H1 (cell line): ENCODE data around the gene HSD17B2. TPM values are rescaled to one million over a fixed set of nuclear protein-coding genes. Genes with fewer than 3 reads are reported as not detected.

Experiments used
- CTCF ChIA-PET: fragments of 300-600 bp; sonication (Branson Sonifier 250); formaldehyde crosslinking; loops from one replicate; lab custom pipeline; 2021; ENCODE audit not compliant: partially characterized antibody; lab: Charles Lee
- POLR2A ChIA-PET: fragments of 300-600 bp; sonication (Branson Sonifier 250); formaldehyde crosslinking; loops from one replicate; lab custom pipeline; 2021; ENCODE audit warnings: inconsistent platforms; ENCODE audit not compliant: partially characterized antibody; lab: Charles Lee
- DNase-seq, 2 experiments: peaks; one replicate each; pipeline versions ENCODE4 v3.0.0 to v3.0.0-alpha.2; 2010 to 2022; ENCODE audit warnings: low spot score in 2 of 2, low read depth in 1 of 2, mixed read lengths in 1 of 2
- FAIRE-seq: peaks from 2 replicates; lab custom pipeline; 2011; peaks lifted over from hg19 to GRCh38; lab: Jason Lieb, UNC
- H2AFZ ChIP-seq: 2 replicates; pipeline ENCODE4 v1.8.1; 2012; ENCODE audit warnings: low read length, inconsistent platforms
- H2AK5ac ChIP-seq: 2 replicates; pipeline ENCODE4 v1.6.1; 2013; ENCODE audit warnings: low read depth, low read length
- H2BK120ac ChIP-seq: replicated peaks from 2 replicates; pipeline ENCODE3; 2013; ENCODE audit warnings: low read depth, low read length, inconsistent platforms
- H2BK12ac ChIP-seq: 2 replicates; pipeline ENCODE4 v1.6.1; 2013; ENCODE audit warnings: low read depth, low read length
- H2BK15ac ChIP-seq: 2 replicates; pipeline ENCODE4 v1.6.1; 2013; ENCODE audit warnings: low read length
- H2BK20ac ChIP-seq: 2 replicates; pipeline ENCODE4 v1.6.1; 2013; ENCODE audit warnings: low read length
- H2BK5ac ChIP-seq: 2 replicates; pipeline ENCODE4 v1.6.1; 2013; ENCODE audit warnings: low read depth, low read length
- H3K14ac ChIP-seq: 2 replicates; pipeline ENCODE4 v1.6.1; 2013; ENCODE audit warnings: inconsistent platforms; ENCODE audit not compliant: insufficient read length
- H3K18ac ChIP-seq: 2 replicates; pipeline ENCODE4 v1.6.1; 2013; ENCODE audit warnings: low read length; ENCODE audit errors: extremely low read depth
- H3K23ac ChIP-seq: 2 replicates; pipeline ENCODE4 v1.6.1; 2013; ENCODE audit warnings: inconsistent platforms; ENCODE audit not compliant: insufficient read length
- H3K23me2 ChIP-seq: 2 replicates; pipeline ENCODE4 v1.6.1; 2013; ENCODE audit warnings: low read depth, low read length
- H3K27ac ChIP-seq: 2 replicates; pipeline ENCODE4 v1.6.1; 2011; ENCODE audit warnings: low read depth, low read length, inconsistent platforms
- H3K27me3 ChIP-seq, 4 experiments: replicated peaks in 1 of 4; 1 replicate in 1 of 4; 2 replicates in 3 of 4; pipeline versions ENCODE4 v1.6.1 to v1.8.1; 2011 to 2013; ENCODE audit warnings: low read length in 3 of 4, mild to moderate bottlenecking in 3 of 4, inconsistent platforms in 2 of 4, mixed read lengths in 2 of 4, moderate library complexity in 1 of 4; ENCODE audit not compliant: control insufficient read depth in 3 of 4, insufficient read depth in 3 of 4; ENCODE audit errors: extremely low read depth in 1 of 4
- H3K36me3 ChIP-seq, 4 experiments: 2 replicates each; pipeline versions ENCODE4 v1.6.1 to v1.8.1; 2011 to 2013; ENCODE audit warnings: mild to moderate bottlenecking in 4 of 4, low read length in 3 of 4, moderate library complexity in 2 of 4, control low read depth in 1 of 4, inconsistent platforms in 1 of 4; ENCODE audit not compliant: insufficient read depth in 4 of 4, control insufficient read depth in 2 of 4
- H3K4ac ChIP-seq: replicated peaks from 2 replicates; pipeline ENCODE3; 2013; ENCODE audit warnings: low read length, low read depth, mixed read lengths, inconsistent platforms; ENCODE audit not compliant: insufficient read length
- H3K4me1 ChIP-seq, 4 experiments: replicated peaks in 1 of 4; 1 replicate in 1 of 4; 2 replicates in 3 of 4; pipeline versions ENCODE4 v1.6.1 to v1.8.1; 2011 to 2013; ENCODE audit warnings: low read length in 3 of 4, inconsistent platforms in 2 of 4, mixed read lengths in 1 of 4; ENCODE audit not compliant: insufficient read depth in 4 of 4, control insufficient read depth in 3 of 4
- H3K4me2 ChIP-seq, 2 experiments: 2 replicates each; pipeline versions ENCODE4 v1.6.1 to v1.8.1; 2011 to 2013; ENCODE audit warnings: low read depth in 2 of 2, low read length in 2 of 2, control low read depth in 1 of 2, inconsistent platforms in 1 of 2, mild to moderate bottlenecking in 1 of 2; ENCODE audit not compliant: insufficient read depth in 1 of 2
- H3K4me3 ChIP-seq, 4 experiments: fragments of 200-600, 300-600 bp in 1 of 4; sonication (generic), shearing (Covaris generic), sonication (Bioruptor Twin) in 1 of 4; 2 replicates each; pipeline versions ENCODE4 v1.5.1 to v1.8.1; 2011 to 2016; ENCODE audit warnings: low read length in 4 of 4, low read depth in 3 of 4, control low read depth in 2 of 4, inconsistent platforms in 2 of 4, mild to moderate bottlenecking in 2 of 4, mixed read lengths in 1 of 4, moderate library complexity in 1 of 4; ENCODE audit not compliant: insufficient read depth in 2 of 4; ENCODE audit errors: extremely low read depth in 1 of 4
- H3K56ac ChIP-seq: replicated peaks from 2 replicates; pipeline ENCODE3; 2013; ENCODE audit warnings: low read depth, mild to moderate bottlenecking, mixed read lengths, low read length, inconsistent platforms; ENCODE audit not compliant: insufficient read length
- H3K79me1 ChIP-seq: 2 replicates; pipeline ENCODE4 v1.6.1; 2013; ENCODE audit warnings: low read depth, low read length, control low read depth
- H3K79me2 ChIP-seq, 2 experiments: 2 replicates each; pipeline versions ENCODE4 v1.6.1 to v1.8.1; 2012 to 2013; ENCODE audit warnings: low read length in 2 of 2, mild to moderate bottlenecking in 2 of 2, inconsistent platforms in 1 of 2; ENCODE audit not compliant: insufficient read depth in 2 of 2, control insufficient read depth in 1 of 2
- H3K9ac ChIP-seq, 4 experiments: replicated peaks in 1 of 4; 1 replicate in 1 of 4; 2 replicates in 3 of 4; pipeline versions ENCODE4 v1.6.1 to v1.8.1; 2011 to 2013; ENCODE audit warnings: low read depth in 3 of 4, low read length in 3 of 4, control low read depth in 2 of 4, mild to moderate bottlenecking in 2 of 4, moderate library complexity in 2 of 4, inconsistent platforms in 1 of 4; ENCODE audit errors: extremely low read depth in 1 of 4
- H3K9me3 ChIP-seq, 2 experiments: 2 replicates each; pipeline versions ENCODE4 v1.6.1 to v1.8.1; 2012 to 2013; ENCODE audit warnings: mild to moderate bottlenecking in 2 of 2, moderate library complexity in 2 of 2, control low read depth in 1 of 2, inconsistent platforms in 1 of 2, low read depth in 1 of 2, low read length in 1 of 2, mixed read lengths in 1 of 2; ENCODE audit not compliant: insufficient read depth in 2 of 2
- H4K20me1 ChIP-seq, 2 experiments: replicated peaks in 1 of 2; 2 replicates each; pipeline versions ENCODE3 to v1.8.1; 2011 to 2013; ENCODE audit warnings: inconsistent platforms in 2 of 2, low read length in 2 of 2, mild to moderate bottlenecking in 1 of 2; ENCODE audit not compliant: insufficient read depth in 2 of 2, control insufficient read depth in 1 of 2
- H4K5ac ChIP-seq: 2 replicates; pipeline ENCODE4 v1.6.1; 2013; ENCODE audit warnings: low read length, low read depth, mixed read lengths, inconsistent platforms; ENCODE audit not compliant: insufficient read length
- H4K8ac ChIP-seq: 2 replicates; pipeline ENCODE4 v1.8.0; 2013; ENCODE audit warnings: mild to moderate bottlenecking, moderate library complexity, low read length, inconsistent platforms; ENCODE audit not compliant: insufficient read depth; ENCODE audit errors: extremely low read depth
- H4K91ac ChIP-seq: replicated peaks from 2 replicates; pipeline ENCODE3; 2013; ENCODE audit warnings: low read length, mixed read lengths, inconsistent platforms; ENCODE audit not compliant: insufficient read length
- CREB1 ChIP-seq: IDR thresholded peaks from 2 replicates; pipeline ENCODE4 v1.6.1; 2012; ENCODE audit warnings: inconsistent platforms
- EGR1 ChIP-seq: IDR thresholded peaks from 2 replicates; pipeline ENCODE4 v1.6.1; 2011; ENCODE audit warnings: low read depth, low read length, borderline replicate concordance
- KDM1A ChIP-seq: fragments of 200-600, 300-600 bp; sonication (generic); IDR thresholded peaks from 2 replicates; pipeline ENCODE4 v1.7.1; 2016; ENCODE audit warnings: mild to moderate bottlenecking, low read length, borderline replicate concordance
- NANOG ChIP-seq: IDR thresholded peaks from 2 replicates; pipeline ENCODE4 v1.6.1; 2011; ENCODE audit warnings: low read length, low read depth, mild to moderate bottlenecking, inconsistent platforms; ENCODE audit not compliant: insufficient read depth, poor library complexity, severe bottlenecking
- NRF1 ChIP-seq: IDR thresholded peaks from 2 replicates; pipeline ENCODE4 v1.6.1; 2011; ENCODE audit warnings: mild to moderate bottlenecking, low read depth, low read length, improper control_type of control experiment
- POU5F1 ChIP-seq: IDR thresholded peaks from 2 replicates; pipeline ENCODE4 v1.6.1; 2011; ENCODE audit warnings: low read depth, mild to moderate bottlenecking, low read length, moderate library complexity
- RNF2 ChIP-seq: fragments of 200-900, 300-1000 bp; sonication (generic); IDR thresholded peaks from 2 replicates; pipeline ENCODE4 v1.7.1; 2016; ENCODE audit warnings: borderline replicate concordance, low read depth, mild to moderate bottlenecking, antibody characterized with exemption, low read length; ENCODE audit not compliant: poor library complexity, severe bottlenecking; ENCODE audit errors: missing control alignments
- RXRA ChIP-seq: IDR thresholded peaks from 2 replicates; pipeline ENCODE4 v1.6.1; 2011; ENCODE audit warnings: low read depth, mild to moderate bottlenecking, low read length, moderate library complexity; ENCODE audit not compliant: insufficient read depth
- SAP30 ChIP-seq: fragments of 300-600 bp; sonication (generic); IDR thresholded peaks from 2 replicates; pipeline ENCODE4 v1.7.1; 2012; ENCODE audit warnings: low read length, moderate library complexity, mild to moderate bottlenecking, inconsistent platforms; ENCODE audit not compliant: insufficient read depth, insufficient replicate concordance
- SP2 ChIP-seq: IDR thresholded peaks from 2 replicates; pipeline ENCODE4 v1.6.1; 2012; ENCODE audit warnings: mild to moderate bottlenecking, low read length, inconsistent platforms
- SUZ12 ChIP-seq: fragments of 200-600 bp; sonication (generic); IDR thresholded peaks from 2 replicates; pipeline ENCODE4 v1.6.1; 2012; ENCODE audit warnings: mild to moderate bottlenecking, inconsistent platforms, low read length, moderate library complexity, mixed read lengths
- TAF7 ChIP-seq: optimal IDR thresholded peaks from 2 replicates; pipeline ENCODE3; 2011; ENCODE audit warnings: low read depth, mild to moderate bottlenecking, inconsistent platforms, low read length, moderate library complexity, borderline replicate concordance
- YY1 ChIP-seq: IDR thresholded peaks from 2 replicates; pipeline ENCODE4 v1.6.1; 2011; ENCODE audit warnings: low read depth, mild to moderate bottlenecking, low read length
- WGBS, 2 experiments: shearing (Covaris generic) in 1 of 2; methylation state at CpG; one replicate each; pipeline versions ENCODE4 v1.1.6 to v1.1.7; 2013 to 2015; ENCODE audit warnings: low lambda C conversion rate in 2 of 2, mixed read lengths in 2 of 2, inconsistent platforms in 1 of 2, low coverage in 1 of 2, missing lambda C conversion rate in 1 of 2; ENCODE audit not compliant: insufficient replicate concordance in 2 of 2, insufficient coverage in 1 of 2, insufficient read length in 1 of 2; ENCODE audit errors: extremely low coverage in 1 of 2, missing lambda C conversion rate in 1 of 2; 5-methylcytosine and 5-hydroxymethylcytosine counted together
- polyA plus RNA-seq, 7 experiments: library from polyadenylated mRNA; depleted of rRNA in 3 of 7; stranded (reverse) in 5 of 7; unstranded in 2 of 7; fragments of >200 nt in 5 of 7; fragments of 200-250 nt in 2 of 7; gene quantifications; 1 replicate in 5 of 7; 2 replicates in 1 of 7; 4 replicates in 1 of 7; pipeline versions ENCODE4 v1.2.1 to v1.2.3, GENCODE V29; 2011 to 2013; ENCODE audit warnings: missing spikeins in 2 of 7, mixed read lengths in 2 of 7
- total RNA-seq: library from RNA; stranded (reverse); fragmentation: NEBNext Ultra II Directional; extraction: Animal tissue kit (Norgen Biotek cat#: 25700); gene quantifications from 2 replicates; pipeline ENCODE4 v1.2.1, GENCODE V29; 2021
- TF ChIP-seq, protein P1 (sequence below): IDR thresholded peaks from 2 replicates; pipeline ENCODE4 v1.6.1; 2012; ENCODE audit warnings: inconsistent platforms

HSD17B2 gene
- total and polyA plus RNA-seq, 2 of the 8 experiments (the other 6 are each of a cell fraction or from before 2014, with no cell fraction given): not detected

DNA sequence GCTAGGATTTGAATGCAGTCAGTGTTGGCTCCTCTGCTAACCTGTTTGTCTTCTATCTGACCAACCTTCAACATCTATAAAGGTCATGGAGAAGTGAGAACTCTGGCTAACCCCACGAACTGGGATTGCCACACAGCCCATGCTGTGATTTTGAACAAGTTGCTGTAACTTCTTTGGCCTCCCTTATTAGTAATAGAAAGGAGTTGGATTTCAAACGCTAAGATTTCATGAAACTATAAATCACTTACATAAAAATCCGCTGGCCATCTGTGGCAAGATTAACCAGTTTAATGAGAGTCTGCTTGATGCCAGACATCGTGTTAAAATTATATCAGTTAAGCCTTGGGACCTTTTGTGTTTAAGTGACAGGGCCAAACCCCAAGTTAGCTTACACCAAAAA, 53.4 kb downstream of the HSD17B2 start:
- no peak for FAIRE-seq
- no peak overlapping the region for H3K18ac ChIP-seq
- TF ChIP-seq RNF2: no peak
- TF ChIP-seq, protein P1, sequence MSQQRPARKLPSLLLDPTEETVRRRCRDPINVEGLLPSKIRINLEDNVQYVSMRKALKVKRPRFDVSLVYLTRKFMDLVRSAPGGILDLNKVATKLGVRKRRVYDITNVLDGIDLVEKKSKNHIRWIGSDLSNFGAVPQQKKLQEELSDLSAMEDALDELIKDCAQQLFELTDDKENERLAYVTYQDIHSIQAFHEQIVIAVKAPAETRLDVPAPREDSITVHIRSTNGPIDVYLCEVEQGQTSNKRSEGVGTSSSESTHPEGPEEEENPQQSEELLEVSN: no peak
- TF ChIP-seq EGR1: no peak
- no peak for TF ChIP-seq YY1
- no peak for TF ChIP-seq CREB1
- no peak for TF ChIP-seq TAF7
- TF ChIP-seq SP2: no peak
- TF ChIP-seq RXRA: no peak
- TF ChIP-seq POU5F1: no peak
- no peak for TF ChIP-seq SAP30
- no peak for TF ChIP-seq NANOG
- TF ChIP-seq KDM1A: no peak
- no peak for TF ChIP-seq NRF1
- TF ChIP-seq SUZ12: no peak

More for the DNA sequence above, 53.4 kb downstream of the HSD17B2 start:
- Histone ChIP-seq H2BK120ac (no peak overlapping the region), H3K4me2 (no peak overlapping the region), H2AK5ac (no peak overlapping the region), H2AFZ (no peak overlapping the region), H2BK12ac (no peak overlapping the region), H2BK15ac (no peak overlapping the region), H3K36me3 (no peaks in the 10 kb centered on the region), H3K27me3 (no peaks in the 10 kb centered on the region), H3K79me2 (no peaks in the 10 kb centered on the region), H2BK20ac (no peak overlapping the region), H4K91ac (no peak overlapping the region), H4K8ac (no peak overlapping the region), H3K9ac (no peak overlapping the region), H3K23ac (no peak overlapping the region), H4K20me1 (no peaks in the 10 kb centered on the region), H3K27ac (no peak overlapping the region), H3K4me1 (no peaks in the 10 kb centered on the region), H3K9me3 (no peaks in the 10 kb centered on the region), H3K14ac (no peak overlapping the region), H2BK5ac (no peak overlapping the region), H3K4ac (no peak overlapping the region), H4K5ac (no peak overlapping the region), H3K4me3 (no peak overlapping the region), H3K23me2 (no peaks in the 10 kb centered on the region; the same call in 1 of the 2 replicates), H3K79me1 (no peaks in the 10 kb centered on the region), H3K56ac (no peak overlapping the region)
- 89% methylated on average over 4 of the region's 4 CpGs; no CpG with 5 or more reads in 1 of the 2 experiments for WGBS, 2 experiments
- ChIA-PET POLR2A (no interaction called here), CTCF (interaction anchor here (1.5 kb wide), 1 partner anchor 23 kb away, joined by 3 read pairs; no protein-coding TSS in a partner anchor)
- no peak for DNase-seq
